GM19193 (cell line): ENCODE results near the gene RNF19B.

Experiments used
- POLR2A ChIP-seq: IDR thresholded peaks from 4 replicates; pipeline ENCODE4 v1.6.1; 2011; ENCODE audit not compliant: insufficient read depth, insufficient read length; ENCODE audit errors: extremely low read depth

RNF19B gene

DNA sequence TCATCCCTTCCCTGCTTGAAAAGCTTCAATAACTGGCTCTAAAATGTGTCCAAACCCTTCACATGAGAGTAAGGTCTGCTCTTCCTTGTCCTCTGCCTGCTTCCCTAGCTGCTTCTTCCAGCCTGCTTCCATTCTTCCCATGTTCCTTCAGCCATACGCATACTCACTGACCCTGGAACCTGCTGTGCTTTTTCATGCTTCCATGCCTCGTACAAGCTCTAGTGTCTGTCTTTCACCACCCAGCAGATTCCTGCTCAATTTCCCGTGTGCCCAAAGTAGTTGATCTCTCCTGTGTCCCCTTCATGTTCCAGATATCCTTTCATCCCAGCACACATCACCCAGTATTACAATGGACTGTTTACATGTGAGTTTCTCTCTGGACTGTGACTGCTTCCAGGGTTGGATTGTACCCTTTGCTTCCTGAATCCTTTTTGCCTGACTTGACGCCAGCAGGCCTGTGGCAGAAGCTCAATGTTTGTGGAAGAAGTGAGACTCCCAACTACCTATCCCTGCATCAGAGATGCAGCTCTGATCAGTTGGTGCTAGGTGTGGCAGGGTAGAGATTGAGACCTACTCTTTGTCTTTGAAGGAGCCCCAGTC, 35.9 kb upstream of the RNF19B start:
- no peak for TF ChIP-seq POLR2A

DNA sequence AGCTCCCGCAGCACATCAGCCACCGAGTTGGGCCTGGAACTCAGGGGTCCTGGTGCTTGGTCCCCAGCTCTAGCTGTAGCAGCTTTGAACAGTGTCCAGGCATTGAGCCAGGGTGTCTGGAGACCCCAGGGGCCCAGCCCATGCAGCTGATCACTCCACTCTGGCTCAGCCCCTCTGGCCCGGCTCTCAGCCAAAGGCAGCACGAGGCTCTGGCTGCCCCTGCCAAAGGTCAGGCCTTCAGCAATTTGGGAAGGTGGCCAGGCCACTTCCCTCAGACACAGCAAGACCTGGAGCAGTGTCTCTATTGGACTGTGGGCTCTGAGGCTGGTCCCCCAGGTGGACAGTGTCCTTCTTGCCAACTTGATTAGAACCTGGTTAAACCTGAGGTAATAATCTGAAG, 34.4 kb upstream of the RNF19B start:
- no peak for TF ChIP-seq POLR2A

DNA sequence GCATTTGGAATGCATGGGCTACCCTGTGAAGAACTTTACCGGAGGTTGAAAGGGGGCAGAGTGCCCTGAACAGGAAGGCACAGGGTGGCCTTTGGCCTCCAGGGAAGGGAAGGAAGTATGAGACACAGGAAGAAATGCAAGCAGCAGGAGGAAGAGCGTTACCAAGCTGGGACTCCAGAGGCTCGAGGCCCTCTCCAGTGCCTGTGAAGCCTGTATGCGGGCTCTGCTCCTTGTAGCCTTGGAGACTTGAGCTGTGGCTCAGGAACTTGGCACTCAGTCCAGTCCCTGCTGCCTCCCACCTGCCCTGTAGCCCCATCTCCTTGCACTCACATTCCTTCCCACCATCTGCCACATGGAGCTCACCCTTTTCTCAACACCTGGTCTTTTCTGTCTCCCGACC, 33.5 kb upstream of the RNF19B start:
- TF ChIP-seq POLR2A: no peak

DNA sequence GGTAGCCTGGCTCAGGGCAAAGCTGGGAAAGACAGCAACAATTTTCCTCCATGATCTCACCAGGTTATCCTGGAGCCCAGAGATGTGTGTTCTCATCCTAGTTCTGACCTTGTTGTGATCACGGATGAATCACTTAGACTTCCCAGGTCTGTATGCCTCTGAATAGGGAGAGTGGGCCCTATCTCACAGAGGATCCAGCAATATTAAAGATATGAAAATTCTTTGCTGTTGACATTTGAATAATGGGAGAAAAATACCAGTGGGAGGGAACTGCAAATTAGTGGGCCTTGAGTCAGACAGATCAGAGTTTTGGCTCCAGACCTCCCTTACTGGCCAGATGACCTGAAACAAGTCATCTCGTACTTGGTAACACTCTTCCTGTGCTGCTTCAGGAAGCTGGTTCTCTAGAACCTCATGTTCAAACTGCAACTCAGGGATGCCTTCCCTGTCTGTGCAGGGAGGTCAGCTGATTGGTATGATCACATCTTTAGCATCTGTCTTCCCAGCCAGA, 32.8 kb upstream of the RNF19B start:
- TF ChIP-seq POLR2A: no peak

DNA sequence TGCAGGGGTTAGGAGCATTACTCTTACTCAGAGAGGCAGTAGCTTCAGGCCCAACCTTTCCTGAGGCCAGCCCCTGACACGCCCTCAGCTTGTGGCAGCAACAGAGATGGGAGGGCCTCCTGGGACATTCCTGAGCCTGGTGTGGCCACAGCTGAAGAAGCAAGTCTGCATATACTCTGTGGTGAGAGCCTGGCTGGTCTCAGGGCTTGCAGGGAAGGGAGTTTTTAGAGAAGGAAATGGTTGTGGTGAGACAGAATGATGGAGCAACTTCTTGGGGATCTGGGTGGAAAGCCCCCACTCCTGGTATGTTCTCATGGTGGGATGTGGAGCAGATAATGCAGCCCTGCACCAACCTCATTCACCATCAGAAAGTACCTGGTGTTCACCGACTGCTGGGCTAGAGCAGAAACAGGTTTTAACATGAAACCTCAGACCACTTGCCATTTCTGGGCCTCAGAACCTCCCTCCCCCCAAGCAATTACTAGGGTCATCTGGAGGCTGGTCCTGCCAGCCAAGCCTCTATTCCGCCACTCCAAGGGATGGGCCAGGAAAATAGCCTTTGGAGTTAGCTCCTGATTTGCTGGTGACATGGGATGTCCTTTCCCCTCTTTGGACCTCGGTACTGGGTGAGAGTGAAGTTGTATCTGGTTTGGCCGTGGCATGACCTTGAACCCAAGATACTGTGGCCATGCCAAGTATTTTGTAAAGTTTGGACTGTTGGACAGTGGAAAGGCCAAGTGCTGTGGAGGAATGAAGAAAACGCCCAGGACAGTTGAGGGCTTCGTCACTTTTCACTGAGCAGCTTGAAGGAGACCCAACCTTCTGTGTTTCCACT, 28.1 kb upstream of the RNF19B start:
- TF ChIP-seq POLR2A: no peak

DNA sequence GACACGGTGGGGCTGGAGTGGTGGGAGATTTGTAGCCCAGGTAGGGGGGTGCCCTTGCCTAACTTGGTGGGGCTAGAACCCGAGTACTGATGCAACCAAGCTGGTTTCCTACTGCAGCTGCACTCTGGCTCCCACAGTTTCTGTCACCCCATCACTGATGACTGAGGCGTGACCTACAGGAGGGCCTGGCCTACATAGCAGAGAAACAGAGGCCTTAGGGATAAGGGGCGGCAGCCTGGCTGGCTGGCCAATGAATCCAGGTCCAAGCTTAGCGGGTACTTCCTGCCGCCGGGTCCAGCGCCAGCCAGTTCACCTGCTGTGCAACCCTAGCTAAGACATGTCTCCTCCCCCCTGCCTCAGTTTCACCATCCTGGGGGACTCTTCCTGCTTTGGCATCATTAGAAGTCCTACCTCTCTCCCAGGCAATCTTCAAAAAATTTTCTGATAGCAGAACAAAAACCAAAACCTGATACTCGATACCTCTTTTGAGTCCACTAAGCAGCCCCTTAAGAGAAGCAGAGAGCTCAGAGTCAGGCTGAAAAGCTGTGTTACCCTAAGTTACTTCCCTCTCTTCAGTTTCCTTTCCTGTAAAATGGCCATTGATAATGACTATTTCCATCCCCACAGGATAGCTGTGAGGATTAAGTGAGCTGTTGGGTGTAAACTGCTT, 27.3 kb upstream of the RNF19B start:
- TF ChIP-seq POLR2A: peak; percentile 14

DNA sequence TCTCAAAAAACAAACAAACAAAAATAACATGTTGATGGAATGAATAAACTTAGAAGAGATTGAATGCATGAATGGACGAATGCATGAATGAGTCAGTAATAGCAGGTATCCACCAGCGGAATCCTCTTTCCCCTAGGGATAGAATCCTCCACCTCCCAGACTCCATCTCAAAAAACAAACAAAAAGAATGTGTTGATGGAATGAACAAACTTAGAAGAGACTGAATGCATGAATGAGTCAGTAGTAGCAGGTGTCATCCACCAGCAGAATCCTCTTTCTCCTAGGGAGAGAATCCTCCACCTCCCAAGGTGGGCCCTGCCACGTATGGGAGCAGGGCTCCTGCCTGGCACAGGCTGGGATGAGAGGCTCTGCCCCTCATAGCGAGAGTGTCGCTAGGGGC, 26.8 kb upstream of the RNF19B start:
- TF ChIP-seq POLR2A: no peak

DNA sequence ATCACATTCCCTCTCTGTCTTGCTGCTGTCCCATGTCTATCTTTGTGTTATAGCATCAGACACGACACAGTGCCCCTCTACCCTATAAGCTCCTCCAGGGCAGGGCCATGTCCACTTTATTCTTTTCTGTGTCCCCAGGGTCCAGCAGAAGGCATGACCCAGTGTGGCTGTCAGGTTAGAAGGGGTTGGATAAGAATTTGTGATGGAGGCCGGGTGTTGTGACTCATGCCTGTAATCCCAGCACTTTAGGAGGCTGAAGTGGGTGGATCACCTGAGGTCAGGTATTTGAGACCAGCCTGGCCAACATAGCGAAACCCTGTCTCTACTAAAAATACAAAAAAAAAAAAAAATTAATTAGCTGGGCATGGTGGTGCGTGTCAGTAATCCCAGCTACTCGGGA, 26.3 kb upstream of the RNF19B start:
- no peak for TF ChIP-seq POLR2A

DNA sequence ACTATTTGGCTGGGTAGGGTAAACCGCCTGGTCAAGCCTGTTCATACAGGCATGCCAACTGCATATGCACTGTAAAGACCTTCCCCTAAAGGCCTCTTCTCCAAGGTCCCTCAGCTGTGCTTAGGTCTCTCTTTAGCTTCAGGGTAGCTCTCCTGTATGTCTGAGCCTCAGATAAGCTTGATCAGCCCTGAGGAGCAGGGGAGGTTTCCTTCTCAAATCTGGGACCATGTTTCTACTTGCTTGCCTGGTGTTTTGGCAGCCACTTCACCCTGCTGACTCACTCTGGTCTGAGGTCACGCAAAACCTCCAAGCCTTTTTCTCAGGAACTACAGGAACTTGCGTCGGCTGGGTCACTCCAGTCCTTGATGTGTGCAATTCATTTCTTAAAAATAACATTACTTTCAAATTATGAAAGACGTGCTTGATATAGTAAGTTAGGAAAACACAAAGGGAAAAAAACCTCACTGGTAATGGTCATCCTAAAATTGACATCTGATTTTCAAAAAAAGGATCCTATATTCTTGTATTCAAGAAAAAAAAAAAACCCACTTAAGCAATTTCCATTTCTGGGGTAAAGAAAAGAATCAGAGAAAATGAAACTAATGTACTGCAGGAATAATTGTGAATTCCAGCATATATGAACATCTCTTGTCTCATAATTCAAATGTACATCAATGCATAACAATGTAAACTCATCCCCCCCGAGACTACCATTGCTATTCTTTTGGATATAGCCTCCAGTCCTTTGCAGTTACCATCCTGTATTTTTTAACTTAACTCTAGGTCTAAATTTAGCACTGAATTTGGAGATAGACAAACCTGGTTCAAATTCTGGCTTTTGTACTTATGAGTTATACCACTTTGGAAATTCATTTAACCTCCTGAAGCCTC, 24.8 kb upstream of the RNF19B start:
- TF ChIP-seq POLR2A: no peak

DNA sequence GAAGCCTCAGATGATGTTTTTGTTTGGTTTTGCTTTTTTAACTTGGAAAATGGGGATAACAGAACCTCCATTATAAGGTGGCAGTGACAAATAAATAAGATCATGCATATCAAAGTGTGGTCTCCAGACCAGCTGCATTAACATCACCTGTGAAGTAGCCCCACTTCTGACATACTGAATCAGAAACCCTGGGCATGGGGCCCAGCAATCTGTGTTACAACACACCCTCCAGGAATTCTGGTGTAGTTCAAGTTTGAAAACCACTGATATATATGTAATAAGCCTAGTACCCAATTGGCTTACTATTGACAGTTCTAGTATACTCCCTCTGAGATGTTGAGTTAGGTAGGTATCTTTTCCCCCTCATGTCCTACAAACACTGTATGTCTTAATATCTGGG, 24.1 kb upstream of the RNF19B start:
- no peak for TF ChIP-seq POLR2A

DNA sequence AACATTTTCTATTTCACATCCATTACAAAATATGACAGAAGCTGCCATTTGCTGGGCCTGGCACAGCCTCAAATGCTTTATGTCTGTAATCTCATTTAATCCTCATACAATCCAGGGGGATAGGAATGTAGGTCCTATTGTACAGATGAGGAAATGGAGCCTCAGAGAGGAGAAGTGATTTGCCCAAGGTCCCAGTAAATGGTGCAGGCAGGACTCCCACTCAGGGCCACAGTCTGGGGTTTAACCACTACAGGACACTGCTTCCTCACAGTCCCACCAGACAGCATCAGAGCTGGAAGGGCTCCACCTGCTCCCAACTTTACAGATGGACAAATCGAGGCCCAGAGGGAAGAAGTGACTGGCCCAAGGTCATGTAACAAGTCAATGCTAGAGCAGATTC, 20.6 kb upstream of the RNF19B start:
- no peak for TF ChIP-seq POLR2A

DNA sequence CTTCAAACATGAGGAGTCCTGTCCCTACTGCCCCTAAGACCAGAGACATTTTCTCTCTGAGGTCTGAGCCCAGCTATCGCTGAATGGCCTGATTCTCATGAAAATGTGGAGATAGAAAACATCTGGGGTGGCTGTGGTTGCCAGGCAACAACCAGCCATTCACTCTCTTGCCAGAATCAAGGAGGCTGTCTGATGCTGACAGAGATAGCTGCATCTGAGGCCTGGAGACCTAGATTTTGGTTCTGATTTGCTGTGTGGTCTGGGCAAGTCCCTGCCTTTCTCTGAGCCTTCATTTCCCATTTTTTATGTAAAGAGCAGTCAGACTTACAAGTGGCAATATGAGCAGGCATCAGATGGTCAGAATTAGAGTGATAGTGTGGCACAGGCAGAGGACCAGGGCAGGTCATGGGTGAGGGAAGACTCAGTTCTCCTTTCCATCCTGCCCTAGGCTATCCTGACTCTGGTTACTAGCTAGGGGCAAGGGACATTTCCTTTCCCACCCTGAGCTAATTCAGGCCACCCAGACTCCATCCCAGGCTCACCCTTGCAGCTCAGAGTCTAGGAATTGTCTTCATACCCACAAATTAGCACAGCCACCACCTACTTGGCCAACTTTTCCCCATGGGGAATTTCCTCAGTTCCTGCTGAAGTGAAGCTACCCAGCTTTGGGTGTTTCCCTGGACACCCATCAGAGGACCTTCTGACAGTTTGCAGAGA, 20.0 kb upstream of the RNF19B start:
- TF ChIP-seq POLR2A: no peak

DNA sequence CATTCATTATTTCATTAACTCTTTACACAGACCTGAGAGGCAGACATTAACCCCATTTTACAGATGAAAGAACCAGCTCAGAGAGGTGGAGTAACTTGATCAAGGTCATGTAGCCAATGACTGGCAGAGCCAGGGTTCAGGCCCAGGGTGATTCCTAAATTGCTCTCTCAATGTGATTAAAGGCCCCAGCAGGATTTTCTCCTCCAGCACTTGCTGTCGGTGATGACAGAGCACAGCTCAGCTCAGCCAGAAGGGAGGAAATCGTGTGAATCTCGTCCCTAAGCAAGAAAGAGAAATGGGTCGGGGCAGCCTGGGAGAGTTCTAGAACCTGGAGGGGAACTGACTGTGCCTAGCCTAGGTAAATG, 19.5 kb upstream of the RNF19B start:
- no peak for TF ChIP-seq POLR2A

DNA sequence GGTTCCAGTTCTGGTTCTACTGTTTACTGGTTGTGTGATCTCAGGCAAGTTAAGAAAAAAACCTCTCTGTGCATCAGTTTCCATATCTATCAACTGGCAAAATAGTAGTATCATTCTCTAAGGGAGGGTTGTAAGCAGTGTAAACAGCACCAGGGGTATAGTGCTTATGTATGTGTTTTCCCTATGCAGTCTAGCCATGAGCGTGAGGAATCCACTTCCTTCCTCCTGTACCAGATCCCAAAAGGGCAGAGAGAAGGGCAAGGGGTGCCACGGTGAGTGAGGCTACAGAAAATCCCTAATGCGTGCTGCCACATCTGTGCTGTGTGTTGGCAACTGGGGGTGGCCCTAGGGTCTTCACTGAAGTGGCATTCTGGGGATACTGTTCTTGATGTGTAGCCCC, 18.4 kb upstream of the RNF19B start:
- no peak for TF ChIP-seq POLR2A

DNA sequence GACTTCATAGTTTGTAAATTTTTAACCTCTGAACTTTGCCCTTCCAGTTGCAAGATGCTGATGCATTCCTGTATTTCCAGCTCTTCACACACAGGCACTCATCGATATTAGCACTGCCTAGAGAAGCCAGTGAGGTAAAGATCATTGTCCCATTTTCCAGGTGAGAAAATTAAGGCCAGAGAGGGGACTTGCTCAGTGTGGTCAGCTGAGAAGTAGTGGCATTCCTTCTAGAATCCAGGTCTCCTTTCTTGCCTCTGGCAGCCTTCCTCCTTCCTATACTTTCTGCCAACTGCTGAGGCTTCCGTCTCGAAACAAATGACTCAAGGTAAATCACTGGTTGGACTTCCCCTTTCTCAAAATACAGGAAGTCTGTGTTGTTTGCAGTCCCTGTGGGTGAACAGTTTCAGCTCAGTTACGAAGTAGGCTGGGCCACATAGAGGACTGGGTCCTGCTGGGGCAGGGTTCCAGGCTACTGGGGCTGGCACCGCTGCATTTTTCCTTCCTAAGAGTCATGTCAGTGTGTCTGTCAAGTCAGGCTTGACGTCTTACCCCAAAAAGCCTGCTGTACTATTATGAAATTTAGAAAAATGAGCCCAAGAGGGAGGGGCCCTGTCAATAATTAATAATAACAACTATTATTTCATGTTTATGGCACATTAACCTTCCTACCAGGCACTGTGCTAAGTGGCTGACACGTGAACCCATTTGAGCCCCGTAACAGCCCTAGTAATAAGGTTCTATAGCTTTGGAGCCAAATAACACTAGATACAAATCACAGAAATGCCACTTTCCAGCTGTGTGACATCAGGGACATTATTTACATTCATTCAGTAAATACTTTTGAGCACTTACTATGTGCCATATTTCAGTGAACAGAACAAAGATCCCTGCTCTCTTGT, 16.6 kb upstream of the RNF19B start:
- TF ChIP-seq POLR2A: peak; percentile 78
